Measurements from ENCODE around the gene PTK7.

The PTK7 gene

GRCh38 chr6:43147691-43148477 lies 71.8 kb downstream of the PTK7 start:
- TF ChIP-seq CTCF (IDR thresholded peaks at IDR 0.05; ENCODE audit: extremely low read depth, insufficient read depth, missing control alignments): no peak
- no peak for DNase-seq (ENCODE audit: low spot score)
- in situ Hi-C loops (cut with MboI; ENCODE audit: low pct_unique_long_range_greater_than_20kb, low sequenced_read_pairs, unreplicated experiment): loop anchor here (10.0 kb wide), 1 partner anchor 243 kb away; no protein-coding TSS in a partner anchor

GRCh38 chr6:43149265-43149664 lies 73.2 kb downstream of the PTK7 start:
- in situ Hi-C loops (cut with MboI; ENCODE audit: low pct_unique_long_range_greater_than_20kb, low sequenced_read_pairs, unreplicated experiment): loop anchor here (10.0 kb wide), 1 partner anchor 244 kb away; no protein-coding TSS in a partner anchor
- no peak for TF ChIP-seq CTCF (IDR thresholded peaks at IDR 0.05; ENCODE audit: extremely low read depth, insufficient read depth, missing control alignments)
- DNase-seq (ENCODE audit: low spot score): no peak

- in situ Hi-C loops (cut with MboI; ENCODE audit: low pct_unique_long_range_greater_than_20kb, low sequenced_read_pairs, unreplicated experiment): no loop called here
- no peak for DNase-seq (ENCODE audit: low spot score)
- no peak for TF ChIP-seq CTCF (IDR thresholded peaks at IDR 0.05; ENCODE audit: extremely low read depth, insufficient read depth, missing control alignments)
Measured at GRCh38 chr6:43150051-43150751, 74.1 kb downstream of the PTK7 start.

- no peak for TF ChIP-seq CTCF (IDR thresholded peaks at IDR 0.05; ENCODE audit: extremely low read depth, insufficient read depth, missing control alignments)
- no peak for DNase-seq (ENCODE audit: low spot score)
- in situ Hi-C loops (cut with MboI; ENCODE audit: low pct_unique_long_range_greater_than_20kb, low sequenced_read_pairs, unreplicated experiment): no loop called here
Measured at GRCh38 chr6:43159599-43159998, 83.5 kb downstream of the PTK7 start.

- TF ChIP-seq CTCF (IDR thresholded peaks at IDR 0.05; ENCODE audit: extremely low read depth, insufficient read depth, missing control alignments): no peak
- in situ Hi-C loops (cut with MboI; ENCODE audit: low pct_unique_long_range_greater_than_20kb, low sequenced_read_pairs, unreplicated experiment): no loop called here
- DNase-seq (ENCODE audit: low spot score): no peak
Measured at GRCh38 chr6:43163899-43164298, 87.8 kb downstream of the PTK7 start.

- TF ChIP-seq CTCF (IDR thresholded peaks at IDR 0.05; ENCODE audit: extremely low read depth, insufficient read depth, missing control alignments): no peak
- no peak for DNase-seq (ENCODE audit: low spot score)
- in situ Hi-C loops (cut with MboI; ENCODE audit: low pct_unique_long_range_greater_than_20kb, low sequenced_read_pairs, unreplicated experiment): no loop called here
Measured at GRCh38 chr6:43170417-43170930, 94.4 kb downstream of the PTK7 start.

Data from GM13977 (cell line).